Measurements from ENCODE around the gene ENTR1.
A peak's percentile ranks its signal among the peaks of the same experiment; 100 is the strongest.

The ENTR1 gene

GRCh38 chr9:136359774-136360718 is 50.4 kb downstream of the ENTR1 start:
- Histone ChIP-seq H3K27ac (peak overlapping the region in 1 of 2 donors; percentile 26), H3K4me3 (no peak overlapping the region)
- no peak for DNase-seq (ENCODE audit: low spot score)
- no peak for TF ChIP-seq CTCF (IDR thresholded peaks at IDR 0.05)

- TF ChIP-seq CTCF (IDR thresholded peaks at IDR 0.05), result no peak
- Histone ChIP-seq H3K27ac (no peak overlapping the region), H3K4me3 (no peak overlapping the region)
- DNase-seq (ENCODE audit: low spot score), result no peak
These were observed 51.5 kb downstream of the ENTR1 start for GRCh38 chr9:136358888-136359287.

GRCh38 chr9:136358016-136358415 is 52.4 kb downstream of the ENTR1 start:
- DNase-seq (ENCODE audit: low spot score), result no peak
- Histone ChIP-seq H3K4me3 (no peak overlapping the region), H3K27ac (no peak overlapping the region)
- TF ChIP-seq CTCF (IDR thresholded peaks at IDR 0.05), result no peak

GRCh38 chr9:136357202-136357725 is 53.1 kb downstream of the ENTR1 start:
- H3K27ac ChIP-seq, result no peak overlapping the region
- H3K4me3 ChIP-seq, result no peak overlapping the region
- no peak for TF ChIP-seq CTCF (IDR thresholded peaks at IDR 0.05)
- no peak for DNase-seq (ENCODE audit: low spot score)

GRCh38 chr9:136355616-136356557 is 54.5 kb downstream of the ENTR1 start:
- DNase-seq (ENCODE audit: low spot score), result no peak
- Histone ChIP-seq H3K4me3 (no peak overlapping the region), H3K27ac (no peak overlapping the region)
- no peak for TF ChIP-seq CTCF (IDR thresholded peaks at IDR 0.05)

- Histone ChIP-seq H3K4me3 (no peak overlapping the region), H3K27ac (peak overlapping the region in 1 of 2 donors; percentile 39)
- TF ChIP-seq CTCF (IDR thresholded peaks at IDR 0.05), result no peak
- DNase-seq (ENCODE audit: low spot score), result no peak
These were observed 55.8 kb downstream of the ENTR1 start for GRCh38 chr9:136354592-136355085.
